NCI-H2107 treated with DMSO at 0.1 percent for 48 hours (cell line): ENCODE results near the gene ARHGEF4.
A peak's percentile ranks its signal among the peaks of the same experiment; 100 is the strongest.

Source experiments
- DNase-seq: peaks from one replicate; lab custom pipeline; 2025; ENCODE audit not compliant: unreplicated experiment; lab: John Stamatoyannopoulos, UW

The ARHGEF4 gene

DNA sequence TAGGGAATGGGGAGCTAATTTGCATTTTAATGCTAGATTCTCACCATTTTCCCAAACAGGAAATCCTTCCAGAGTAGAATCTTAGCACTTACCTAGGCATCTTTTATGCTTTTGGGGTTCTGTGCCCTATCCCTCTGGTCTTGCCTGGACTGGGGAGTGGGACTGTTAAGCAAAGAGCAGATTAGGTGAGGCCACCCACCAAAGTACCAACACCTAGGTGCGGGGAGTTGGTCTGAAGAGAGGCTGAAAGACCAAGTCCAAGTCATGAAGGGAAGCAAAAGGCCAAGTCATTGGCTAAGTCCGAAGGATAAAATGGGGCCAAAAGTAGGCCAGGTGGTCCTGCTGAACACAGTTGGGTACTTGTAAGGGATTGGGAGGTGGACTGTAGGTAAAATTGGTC is 169.8 kb downstream of the ARHGEF4 start:
- DNase-seq, result no peak

GRCh38 chr2:131008967-131009366 is 172.3 kb downstream of the ARHGEF4 start:
- DNase-seq, result no peak

DNA sequence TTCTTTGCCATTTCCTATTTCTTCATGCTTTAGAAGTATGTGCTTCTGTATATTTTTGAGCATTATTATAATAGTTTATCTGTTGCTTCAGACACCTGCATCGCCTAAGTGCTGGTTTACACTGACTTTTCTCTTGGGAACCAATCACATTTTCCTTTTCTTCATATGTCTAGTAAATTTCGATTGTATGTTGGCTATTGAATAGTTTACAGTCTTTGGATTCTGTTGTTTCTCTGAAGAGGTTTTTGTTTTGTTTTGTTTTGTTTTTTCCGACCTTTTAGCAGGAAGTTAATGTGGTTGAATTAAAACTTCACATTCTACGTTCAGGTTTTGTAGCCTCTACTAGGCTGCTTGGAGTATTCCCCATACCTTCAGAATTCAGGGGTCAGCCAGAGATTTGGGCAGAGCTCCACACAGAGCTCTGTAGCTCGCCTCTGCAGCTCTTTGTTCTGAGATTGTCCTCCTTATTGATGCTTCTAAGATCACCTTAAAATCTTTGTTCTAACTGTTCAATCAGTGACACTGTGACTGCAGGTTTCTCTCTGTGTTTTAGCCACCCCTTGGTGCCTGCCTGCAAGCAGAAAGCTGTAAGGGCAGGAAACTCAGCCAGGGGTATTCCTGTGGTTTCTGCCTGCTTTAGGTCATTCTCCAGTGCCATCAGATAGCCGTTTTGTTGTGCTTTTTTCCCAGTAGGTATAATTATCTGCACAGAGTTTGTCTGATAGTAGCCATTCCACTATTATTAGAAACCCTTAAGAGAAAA is 173.2 kb downstream of the ARHGEF4 start:
- DNase-seq, result no peak

DNA sequence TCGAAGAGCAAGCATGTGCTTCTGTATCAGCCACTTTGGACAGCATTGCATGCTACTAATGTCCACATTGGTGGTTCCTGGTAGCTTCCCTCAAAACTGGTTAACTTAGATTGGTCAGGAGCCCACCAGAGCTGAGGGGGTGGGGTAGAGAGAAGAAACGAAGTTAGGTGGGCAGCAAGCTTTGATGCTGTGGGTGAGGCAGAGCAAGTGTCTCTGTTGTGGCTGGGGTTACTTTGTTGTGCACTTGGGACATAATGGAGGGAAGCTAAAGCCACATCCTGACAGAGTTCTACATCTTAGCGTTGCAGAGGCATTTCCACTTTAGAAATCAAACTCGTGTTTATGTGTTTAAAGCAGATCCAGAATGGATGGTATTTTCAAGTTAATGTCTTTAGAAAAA is 173.9 kb downstream of the ARHGEF4 start:
- DNase-seq, result no peak

- DNase-seq, result no peak
These were observed 174.8 kb downstream of the ARHGEF4 start for GRCh38 chr2:131011486-131011885.

- no peak for DNase-seq
These were observed 177.4 kb downstream of the ARHGEF4 start for GRCh38 chr2:131014141-131014540.

DNA sequence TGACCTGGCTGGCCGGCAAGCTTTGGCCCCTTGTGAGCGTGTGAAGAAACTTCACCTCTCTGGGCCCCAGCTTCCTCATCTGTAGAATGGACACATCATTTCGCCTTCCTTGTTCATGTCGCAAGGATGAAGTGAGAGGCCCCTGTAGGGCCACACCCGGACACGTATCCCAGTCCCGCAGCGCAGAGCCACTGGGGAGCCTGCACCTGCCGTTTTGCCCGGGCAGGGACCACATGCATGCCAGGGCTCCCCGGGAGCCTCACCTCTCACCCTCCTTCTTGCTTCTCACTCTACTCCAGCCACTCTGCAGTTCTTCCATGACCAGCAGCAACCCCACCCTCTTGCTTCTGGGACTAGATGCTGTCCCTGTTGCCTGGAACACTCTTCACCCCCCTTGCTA is 179.1 kb downstream of the ARHGEF4 start:
- no peak for DNase-seq

- DNase-seq, result no peak
These were observed 180.4 kb downstream of the ARHGEF4 start for GRCh38 chr2:131016826-131017741.

GRCh38 chr2:131022731-131023130 is 186.0 kb downstream of the ARHGEF4 start:
- DNase-seq, result no peak

DNA sequence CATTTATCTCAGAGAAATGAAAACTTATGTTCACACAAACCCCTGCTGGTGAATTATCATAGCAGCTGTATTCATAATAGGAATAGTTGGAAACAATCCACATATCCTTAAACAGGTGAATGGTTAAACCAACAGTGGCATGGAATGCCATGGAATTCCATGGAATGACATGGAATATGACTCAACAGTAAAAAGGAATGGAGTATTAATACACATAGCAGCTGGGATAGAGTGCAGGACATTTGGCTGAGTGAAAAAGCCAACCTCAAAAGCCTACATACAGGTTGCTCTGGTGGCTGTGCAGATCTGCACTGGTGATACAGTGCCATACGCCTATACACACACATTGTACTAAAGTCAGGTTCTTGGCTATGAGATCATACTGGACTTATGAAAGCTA is 187.0 kb downstream of the ARHGEF4 start:
- no peak for DNase-seq

- no peak for DNase-seq
These were observed 190.2 kb downstream of the ARHGEF4 start for GRCh38 chr2:131026919-131027318.

- no peak for DNase-seq
These were observed 191.1 kb downstream of the ARHGEF4 start for GRCh38 chr2:131027566-131028528.

DNA sequence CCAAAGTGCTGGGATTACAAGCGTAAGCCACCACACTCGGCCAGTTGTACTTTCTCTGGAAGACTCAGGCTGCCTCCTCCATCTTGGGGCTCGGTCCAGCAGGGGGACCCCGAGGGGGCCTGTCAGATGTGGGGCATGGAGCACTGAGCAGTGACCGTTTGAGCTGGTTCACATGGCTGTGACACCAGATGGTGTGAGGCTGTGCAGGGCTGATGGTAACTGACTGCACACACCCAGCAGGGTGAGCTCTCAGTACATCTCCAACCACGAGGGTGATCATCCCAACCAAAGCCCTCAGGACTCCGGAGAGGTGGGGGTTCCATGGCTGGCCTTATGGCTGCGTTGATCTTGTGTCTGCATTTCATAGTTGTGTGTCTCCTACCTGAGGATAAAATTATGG is 193.1 kb downstream of the ARHGEF4 start:
- DNase-seq, result no peak

DNA sequence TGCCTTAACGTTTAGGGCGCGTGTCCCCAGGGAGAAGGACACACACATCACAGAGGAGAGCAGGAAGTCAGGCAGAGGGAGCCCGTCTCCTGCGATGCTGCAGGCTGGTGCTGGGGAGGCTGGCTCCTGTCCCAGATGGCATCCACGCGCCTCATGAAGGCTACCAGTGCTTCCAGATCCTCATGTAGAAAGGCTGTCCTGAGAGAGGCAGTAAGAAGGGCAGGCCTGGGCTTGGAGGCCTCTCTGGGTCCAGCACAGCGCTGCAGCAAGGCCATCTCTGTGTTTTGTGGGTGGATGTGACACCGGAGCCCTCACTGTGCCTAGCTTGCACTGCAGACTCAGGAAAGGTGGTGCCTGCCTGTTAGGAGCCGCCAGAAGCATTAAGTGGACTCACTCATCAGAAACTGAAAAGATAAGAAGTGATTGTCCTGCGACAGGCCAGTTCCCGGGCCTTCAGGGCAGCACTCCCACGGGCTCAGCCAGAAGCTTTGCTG is 193.8 kb downstream of the ARHGEF4 start:
- peak; percentile 3 for DNase-seq

DNA sequence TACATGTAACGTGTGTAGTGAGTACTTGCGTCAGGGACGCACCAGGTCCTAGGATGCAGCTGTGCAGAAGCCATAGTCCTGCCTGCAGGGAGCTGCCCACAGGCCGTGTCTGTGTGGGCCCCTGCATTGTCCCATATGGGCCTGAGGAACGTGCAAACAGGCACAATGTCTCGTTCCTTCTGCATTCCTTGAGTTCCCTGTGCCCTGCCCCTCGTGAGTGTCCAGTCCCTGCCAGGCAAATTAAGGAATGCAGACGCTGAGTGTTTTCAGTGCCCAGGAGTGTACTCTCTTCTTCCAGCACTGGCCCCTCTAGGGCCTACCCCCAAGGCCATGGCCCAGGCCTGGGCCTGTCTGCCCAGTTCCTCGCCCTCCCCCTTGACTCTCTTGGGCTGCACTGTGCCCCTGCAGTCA is 194.7 kb downstream of the ARHGEF4 start:
- no peak for DNase-seq

- DNase-seq, result no peak
These were observed 195.2 kb downstream of the ARHGEF4 start for GRCh38 chr2:131031875-131032274.

GRCh38 chr2:131032393-131032836 is 195.7 kb downstream of the ARHGEF4 start:
- DNase-seq, result no peak

GRCh38 chr2:131033786-131034121 is 197.0 kb downstream of the ARHGEF4 start:
- no peak for DNase-seq

- DNase-seq, result no peak
These were observed 197.7 kb downstream of the ARHGEF4 start for GRCh38 chr2:131034122-131035051.
